GM15510 (cell line): ENCODE results near the gene LIMK1.

Experiments
- POLR2A ChIP-seq: IDR thresholded peaks from 3 replicates; pipeline ENCODE4 v1.6.1; 2011; ENCODE audit warnings: borderline replicate concordance; ENCODE audit not compliant: insufficient read length; ENCODE audit errors: extremely low read depth

Gene LIMK1

GRCh38 chr7:74121401-74122249, 38.0 kb downstream of the LIMK1 start:
- TF ChIP-seq POLR2A = no peak

DNA sequence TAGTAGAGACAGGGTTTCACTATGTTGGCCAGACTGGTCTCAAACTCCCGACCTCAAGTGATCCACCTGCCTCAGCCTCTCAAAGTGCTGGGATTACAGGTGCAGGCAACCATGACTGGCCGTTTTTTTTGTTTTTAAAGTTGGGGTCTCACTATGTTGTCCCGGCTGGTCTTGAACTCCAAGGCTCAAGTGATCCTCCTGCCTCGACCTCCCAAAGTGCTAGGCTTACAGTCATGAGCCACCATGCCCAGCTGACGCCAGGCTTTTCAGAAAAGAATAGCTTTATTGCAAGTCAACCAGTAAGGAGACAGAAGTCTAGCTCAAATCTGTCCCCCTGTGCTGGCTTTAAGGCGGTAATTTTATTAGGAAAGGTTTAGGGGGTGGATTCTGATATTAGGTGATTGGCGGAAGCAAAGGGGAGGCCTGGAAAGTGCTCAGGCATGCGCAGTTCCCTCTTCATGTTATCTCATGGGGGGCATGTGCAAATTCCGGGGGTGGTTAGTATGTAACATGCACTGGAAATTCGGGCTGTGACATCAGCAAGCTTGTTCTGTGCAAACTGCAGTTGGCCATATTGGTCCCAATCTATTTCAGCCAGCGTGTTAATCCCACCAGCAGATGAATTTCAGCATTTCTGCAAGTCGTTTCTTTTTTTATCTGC, 42.7 kb downstream of the LIMK1 start:
- TF ChIP-seq POLR2A = no peak

- no peak for TF ChIP-seq POLR2A
These were observed 46.3 kb downstream of the LIMK1 start for GRCh38 chr7:74129887-74130286.

- no peak for TF ChIP-seq POLR2A
These were observed 46.9 kb downstream of the LIMK1 start for GRCh38 chr7:74130518-74130917.

GRCh38 chr7:74134117-74134620, 50.6 kb downstream of the LIMK1 start:
- no peak for TF ChIP-seq POLR2A

DNA sequence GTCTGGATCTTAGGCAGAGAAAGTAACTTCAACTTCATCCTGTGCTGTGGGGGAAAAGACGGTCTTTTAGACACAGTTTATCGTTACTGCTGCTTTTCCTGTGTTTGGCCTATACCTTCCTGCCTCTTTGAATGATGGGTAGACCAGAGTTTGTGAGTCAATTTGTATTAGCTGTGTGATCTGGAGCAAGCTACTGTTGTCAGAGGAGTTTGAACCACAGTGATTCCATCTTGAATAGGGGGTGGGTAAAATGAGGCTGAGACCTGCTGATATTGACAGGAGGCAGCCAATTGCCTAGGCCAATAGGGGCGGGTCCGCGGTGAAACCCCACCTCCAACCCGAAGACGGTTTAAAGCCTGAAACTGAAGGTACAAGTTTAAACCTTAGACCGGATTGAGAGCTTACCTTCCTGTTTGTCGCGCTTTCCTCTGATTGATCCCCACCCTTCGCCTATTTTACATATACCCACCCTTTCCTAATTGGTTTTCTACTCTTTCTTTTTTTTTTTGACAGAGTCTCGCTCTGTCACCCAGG, 54.8 kb downstream of the LIMK1 start:
- no peak for TF ChIP-seq POLR2A

- TF ChIP-seq POLR2A = no peak
These were observed 55.6 kb downstream of the LIMK1 start for GRCh38 chr7:74138945-74139843.

GRCh38 chr7:74141705-74142104, 58.1 kb downstream of the LIMK1 start:
- TF ChIP-seq POLR2A = no peak

DNA sequence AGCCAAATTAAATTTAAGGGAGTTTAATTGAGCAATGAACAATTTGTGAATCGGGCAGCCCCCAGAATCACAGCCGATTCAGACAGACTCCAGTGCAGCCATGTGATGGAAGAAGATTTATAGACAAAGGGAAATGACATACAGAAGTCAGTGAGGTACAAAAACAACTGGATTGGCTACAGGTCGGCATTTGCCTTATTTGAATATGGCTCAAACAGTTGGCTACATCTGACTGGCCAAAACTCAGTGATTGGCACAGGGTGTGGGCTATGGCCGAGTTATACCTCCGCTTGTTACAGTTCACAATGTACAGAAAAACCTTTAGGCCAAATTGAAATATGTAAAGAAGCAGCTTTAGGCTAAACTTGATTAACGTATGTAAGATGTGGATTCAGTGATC, 59.8 kb downstream of the LIMK1 start:
- no peak for TF ChIP-seq POLR2A

- TF ChIP-seq POLR2A = no peak
These were observed 64.9 kb downstream of the LIMK1 start for GRCh38 chr7:74148491-74148890.

GRCh38 chr7:74149071-74149470, 65.5 kb downstream of the LIMK1 start:
- no peak for TF ChIP-seq POLR2A

GRCh38 chr7:74149603-74150002, 66.0 kb downstream of the LIMK1 start:
- TF ChIP-seq POLR2A = no peak

DNA sequence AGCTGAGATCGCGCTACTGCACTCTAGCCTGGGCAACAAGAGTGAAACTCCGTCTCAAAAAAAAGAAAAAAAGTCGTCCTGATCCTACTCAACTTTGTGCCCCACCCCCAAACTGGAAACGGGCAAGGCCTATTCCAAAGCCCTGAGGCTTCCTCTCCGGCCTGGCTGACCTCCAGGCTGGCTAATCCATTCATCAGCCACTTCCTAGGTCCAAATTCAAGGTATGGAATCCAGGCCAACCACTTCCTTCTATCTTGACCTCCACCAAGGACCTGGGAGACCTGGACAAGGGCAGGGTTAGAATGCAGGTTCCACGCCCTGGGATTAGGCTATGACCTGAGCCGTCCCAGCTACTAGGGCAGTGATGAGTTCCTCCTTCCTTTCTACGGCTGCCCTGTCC, 70.1 kb downstream of the LIMK1 start:
- no peak for TF ChIP-seq POLR2A

DNA sequence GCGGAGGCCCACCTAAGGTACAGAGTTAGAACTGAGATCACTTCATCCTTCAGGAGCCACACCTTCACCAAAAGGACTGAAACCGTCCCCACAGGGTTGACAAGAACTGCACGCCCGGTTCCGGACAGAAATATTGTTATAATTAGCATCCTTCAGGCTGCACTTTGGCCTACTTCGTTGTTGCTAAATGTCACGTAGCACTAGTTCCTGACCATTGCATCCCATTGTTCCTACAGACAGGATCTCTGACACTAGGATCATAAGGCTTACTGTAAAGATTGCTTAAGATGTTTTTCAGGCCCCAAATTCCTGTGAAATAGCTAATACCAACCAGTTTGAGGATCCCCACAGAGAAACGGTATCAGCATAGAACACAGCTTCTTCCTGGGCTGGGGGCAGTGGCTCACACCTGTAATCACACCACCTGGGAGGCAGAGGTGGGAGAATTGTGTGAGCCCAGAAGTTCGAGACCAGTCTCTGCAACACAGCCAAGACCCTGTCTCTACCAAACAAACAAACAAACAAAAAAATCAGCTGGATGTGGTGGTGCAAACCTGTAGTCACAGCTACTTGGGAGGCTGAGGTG, 72.3 kb downstream of the LIMK1 start:
- no peak for TF ChIP-seq POLR2A
